Measurements from ENCODE around the gene LGI2. TPM values are rescaled to one million over a fixed set of nuclear protein-coding genes. Genes with fewer than 3 reads are reported as not detected.
"Not testable (repeated sequence)": the region's sequence is repeated elsewhere in the genome, so short reads cannot be mapped to it uniquely, and the experiment has no call there.

The LGI2 gene
- total RNA-seq, 1 donor from 2014 or later: 0.98 TPM

- no peak overlapping the region for H3K4me3 ChIP-seq
- H3K27me3 ChIP-seq: no peaks in the 10 kb centered on the region
- TF ChIP-seq POLR2AphosphoS5 (IDR thresholded peaks at IDR 0.05; ENCODE audit: insufficient read depth in 1 of 2, low read depth in 1 of 2) (no peak), POLR2A (IDR thresholded peaks at IDR 0.05) (no peak)
- TF ChIP-seq, protein P1, sequence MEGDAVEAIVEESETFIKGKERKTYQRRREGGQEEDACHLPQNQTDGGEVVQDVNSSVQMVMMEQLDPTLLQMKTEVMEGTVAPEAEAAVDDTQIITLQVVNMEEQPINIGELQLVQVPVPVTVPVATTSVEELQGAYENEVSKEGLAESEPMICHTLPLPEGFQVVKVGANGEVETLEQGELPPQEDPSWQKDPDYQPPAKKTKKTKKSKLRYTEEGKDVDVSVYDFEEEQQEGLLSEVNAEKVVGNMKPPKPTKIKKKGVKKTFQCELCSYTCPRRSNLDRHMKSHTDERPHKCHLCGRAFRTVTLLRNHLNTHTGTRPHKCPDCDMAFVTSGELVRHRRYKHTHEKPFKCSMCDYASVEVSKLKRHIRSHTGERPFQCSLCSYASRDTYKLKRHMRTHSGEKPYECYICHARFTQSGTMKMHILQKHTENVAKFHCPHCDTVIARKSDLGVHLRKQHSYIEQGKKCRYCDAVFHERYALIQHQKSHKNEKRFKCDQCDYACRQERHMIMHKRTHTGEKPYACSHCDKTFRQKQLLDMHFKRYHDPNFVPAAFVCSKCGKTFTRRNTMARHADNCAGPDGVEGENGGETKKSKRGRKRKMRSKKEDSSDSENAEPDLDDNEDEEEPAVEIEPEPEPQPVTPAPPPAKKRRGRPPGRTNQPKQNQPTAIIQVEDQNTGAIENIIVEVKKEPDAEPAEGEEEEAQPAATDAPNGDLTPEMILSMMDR (IDR thresholded peaks at IDR 0.05): no peak
- H3K27ac ChIP-seq: no peak overlapping the region
- no peaks in the 10 kb centered on the region for H3K9me3 ChIP-seq
- intact Hi-C loops (cut with DNase I): no loop called here
- DNase-seq (ENCODE audit: extremely low spot score in 2 of 2): no peak
- H3K36me3 ChIP-seq: no peaks in the 10 kb centered on the region
- H3K4me1 ChIP-seq: no peaks in the 10 kb centered on the region
Measured at GRCh38 chr4:25020236-25020635, 10.5 kb downstream of the LGI2 start.

GRCh38 chr4:25019501-25019900 is 11.2 kb downstream of the LGI2 start:
- H3K9me3 ChIP-seq: no peaks in the 10 kb centered on the region
- no peaks in the 10 kb centered on the region for H3K4me1 ChIP-seq
- no peak overlapping the region for H3K27ac ChIP-seq
- intact Hi-C loops (cut with DNase I): no loop called here
- no peak for TF ChIP-seq POLR2A (IDR thresholded peaks at IDR 0.05)
- TF ChIP-seq, protein P1 (IDR thresholded peaks at IDR 0.05): no peak
- TF ChIP-seq POLR2AphosphoS5 (IDR thresholded peaks at IDR 0.05; ENCODE audit: insufficient read depth in 1 of 2, low read depth in 1 of 2): no peak
- H3K27me3 ChIP-seq: no peaks in the 10 kb centered on the region
- H3K36me3 ChIP-seq: no peaks in the 10 kb centered on the region
- no peak overlapping the region for H3K4me3 ChIP-seq
- DNase-seq (ENCODE audit: extremely low spot score in 2 of 2): no peak

DNA sequence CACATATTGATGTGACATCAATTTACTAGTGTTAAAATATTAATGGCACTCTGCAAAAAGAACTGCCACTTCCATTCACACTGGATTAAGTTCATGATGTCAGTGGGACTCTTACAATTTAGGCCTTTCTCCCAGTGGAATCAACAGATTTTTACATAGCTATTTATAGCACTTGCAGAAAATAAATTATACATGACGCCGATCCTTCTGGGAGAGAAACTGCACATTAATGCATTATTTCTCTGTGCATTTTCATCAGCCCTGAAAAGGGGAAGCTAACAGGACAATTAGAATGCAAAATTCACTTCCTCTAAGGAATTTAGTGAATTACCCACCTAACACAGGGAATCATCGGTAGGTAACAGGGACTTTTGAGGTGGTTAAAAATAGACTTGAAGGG is 15.7 kb downstream of the LGI2 start:
- no peaks in the 10 kb centered on the region for H3K27me3 ChIP-seq
- H3K4me1 ChIP-seq: no peaks in the 10 kb centered on the region
- intact Hi-C loops (cut with DNase I): no loop called here
- no peaks in the 10 kb centered on the region for H3K36me3 ChIP-seq
- H3K9me3 ChIP-seq: no peaks in the 10 kb centered on the region
- H3K27ac ChIP-seq: peak overlapping the region; percentile 54
- TF ChIP-seq, protein P1 (IDR thresholded peaks at IDR 0.05): no peak
- TF ChIP-seq POLR2A (IDR thresholded peaks at IDR 0.05) (no peak), POLR2AphosphoS5 (IDR thresholded peaks at IDR 0.05; ENCODE audit: insufficient read depth in 1 of 2, low read depth in 1 of 2) (no peak)
- no peak for DNase-seq (ENCODE audit: extremely low spot score in 2 of 2)
- no peak overlapping the region for H3K4me3 ChIP-seq

DNA sequence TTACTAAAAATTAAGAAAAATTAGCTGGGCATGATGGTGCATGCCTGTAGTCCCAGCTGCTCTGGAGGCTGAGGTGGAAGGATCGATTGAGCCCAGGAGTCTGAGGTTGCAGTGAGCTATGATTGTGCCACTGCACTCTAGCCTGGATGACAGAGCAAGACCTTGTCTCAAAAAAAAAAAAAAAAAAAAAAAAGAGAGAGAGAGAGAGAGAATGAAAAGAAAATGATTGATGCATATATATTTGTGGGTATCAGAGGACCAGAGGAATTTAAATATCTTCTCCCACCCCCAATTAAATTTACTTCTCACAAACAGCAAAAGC is 16.1 kb downstream of the LGI2 start:
- H3K4me1 ChIP-seq; intact Hi-C loops (cut with DNase I); H3K27me3 ChIP-seq; H3K4me3 ChIP-seq; H3K36me3 ChIP-seq; DNase-seq (ENCODE audit: extremely low spot score in 2 of 2); H3K9me3 ChIP-seq: not testable (repeated sequence)
- peak overlapping the region; percentile 54 for H3K27ac ChIP-seq

- DNase-seq (ENCODE audit: extremely low spot score in 2 of 2): no peak
- H3K4me1 ChIP-seq: no peaks in the 10 kb centered on the region
- H3K36me3 ChIP-seq: no peaks in the 10 kb centered on the region
- TF ChIP-seq, protein P1 (IDR thresholded peaks at IDR 0.05): no peak
- TF ChIP-seq POLR2A (IDR thresholded peaks at IDR 0.05): no peak
- TF ChIP-seq POLR2AphosphoS5 (IDR thresholded peaks at IDR 0.05; ENCODE audit: insufficient read depth in 1 of 2, low read depth in 1 of 2): peak in 1 of 2 donors; percentile 20
- no peaks in the 10 kb centered on the region for H3K9me3 ChIP-seq
- H3K4me3 ChIP-seq: no peak overlapping the region
- no peaks in the 10 kb centered on the region for H3K27me3 ChIP-seq
- peak overlapping the region; percentile 54 for H3K27ac ChIP-seq
- intact Hi-C loops (cut with DNase I): no loop called here
Measured at GRCh38 chr4:25013756-25014661, 16.7 kb downstream of the LGI2 start.

Data from vagina (tissue), 2 donors.